ENCODE results near the gene MEIOSIN.

DNA sequence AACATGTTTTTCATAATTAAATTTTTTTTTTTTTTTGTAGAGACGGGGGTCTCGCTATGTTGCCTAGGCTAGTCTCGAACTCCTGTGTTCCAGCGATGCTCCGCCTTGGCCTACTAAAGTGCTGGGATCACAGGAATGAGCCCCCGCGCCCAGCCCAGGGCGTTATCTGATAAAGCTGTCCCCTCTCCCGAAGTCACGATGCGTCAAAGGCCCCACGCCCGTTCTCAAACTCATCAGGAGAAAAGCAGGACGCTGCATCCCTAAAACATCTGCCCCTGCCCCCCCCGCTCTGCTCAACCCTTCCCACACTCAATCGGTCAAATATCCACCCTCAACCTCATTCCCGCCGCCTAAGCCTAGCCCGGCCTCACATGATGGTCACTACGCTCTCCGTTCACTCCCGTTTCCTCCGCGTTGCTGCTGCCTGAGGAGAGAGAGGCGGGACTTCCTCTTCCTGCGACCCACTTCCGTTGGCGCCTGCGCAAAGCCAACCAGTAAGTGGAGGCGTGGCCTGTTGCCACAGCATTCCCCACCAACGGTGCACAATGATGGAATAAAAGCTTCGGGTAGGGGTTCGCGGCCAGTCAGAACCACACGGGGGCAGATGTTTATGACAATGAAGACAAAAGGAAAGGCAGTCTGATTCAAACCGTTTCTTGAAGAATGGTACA, 41.6 kb upstream of the MEIOSIN start, which contains the start of gene SNRPD2:
- TF ChIP-seq, protein P1, sequence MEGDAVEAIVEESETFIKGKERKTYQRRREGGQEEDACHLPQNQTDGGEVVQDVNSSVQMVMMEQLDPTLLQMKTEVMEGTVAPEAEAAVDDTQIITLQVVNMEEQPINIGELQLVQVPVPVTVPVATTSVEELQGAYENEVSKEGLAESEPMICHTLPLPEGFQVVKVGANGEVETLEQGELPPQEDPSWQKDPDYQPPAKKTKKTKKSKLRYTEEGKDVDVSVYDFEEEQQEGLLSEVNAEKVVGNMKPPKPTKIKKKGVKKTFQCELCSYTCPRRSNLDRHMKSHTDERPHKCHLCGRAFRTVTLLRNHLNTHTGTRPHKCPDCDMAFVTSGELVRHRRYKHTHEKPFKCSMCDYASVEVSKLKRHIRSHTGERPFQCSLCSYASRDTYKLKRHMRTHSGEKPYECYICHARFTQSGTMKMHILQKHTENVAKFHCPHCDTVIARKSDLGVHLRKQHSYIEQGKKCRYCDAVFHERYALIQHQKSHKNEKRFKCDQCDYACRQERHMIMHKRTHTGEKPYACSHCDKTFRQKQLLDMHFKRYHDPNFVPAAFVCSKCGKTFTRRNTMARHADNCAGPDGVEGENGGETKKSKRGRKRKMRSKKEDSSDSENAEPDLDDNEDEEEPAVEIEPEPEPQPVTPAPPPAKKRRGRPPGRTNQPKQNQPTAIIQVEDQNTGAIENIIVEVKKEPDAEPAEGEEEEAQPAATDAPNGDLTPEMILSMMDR (conservative IDR thresholded peaks at IDR 0.05): no peak; the same call in 1 of the 2 replicates
- TF ChIP-seq EZH2 (IDR thresholded peaks at IDR 0.05; ENCODE audit: low read depth): no peak

Data from PC-9 (cell line).